ENCODE measurements around the gene GRID1.

Gene GRID1

GRCh38 chr10:85635650-85636049 lies 730.9 kb downstream of the GRID1 start:
- no CpG with 5 or more reads among the region's 5 CpGs for WGBS (ENCODE audit: extremely low coverage, insufficient coverage, low lambda C conversion rate)
- H4K5ac ChIP-seq (ENCODE audit: low read length), result no peak overlapping the region
- H2BK120ac ChIP-seq (ENCODE audit: low read depth, low read length), result no peak overlapping the region

GRCh38 chr10:85624511-85624910 lies 742.1 kb downstream of the GRID1 start:
- WGBS (ENCODE audit: extremely low coverage, insufficient coverage, low lambda C conversion rate), result no CpG with 5 or more reads among the region's 7 CpGs
- Histone ChIP-seq H3K27ac (ENCODE audit: low read depth, low read length) (no peak overlapping the region), H4K5ac (ENCODE audit: low read length) (no peak overlapping the region), H2AK5ac (ENCODE audit: low read length) (no peak overlapping the region), H3K4me1 (ENCODE audit: control insufficient read depth, low read depth, low read length) (no peaks in the 10 kb centered on the region), H3K56ac (ENCODE audit: low read length) (no peak overlapping the region), H3K79me1 (ENCODE audit: low read length) (no peaks in the 10 kb centered on the region), H3K4ac (ENCODE audit: low read depth, low read length) (no peak overlapping the region), H3K27me3 (ENCODE audit: insufficient read depth, low read length, poor library complexity) (no peaks in the 10 kb centered on the region), H3K18ac (ENCODE audit: low read length) (no peak overlapping the region), H3K36me3 (ENCODE audit: control insufficient read depth, insufficient read depth, low read length) (no peaks in the 10 kb centered on the region), H3K23ac (ENCODE audit: low read length) (no peak overlapping the region), H3K79me2 (ENCODE audit: control insufficient read depth, insufficient read depth, low read length) (no peaks in the 10 kb centered on the region), H2BK120ac (ENCODE audit: low read depth, low read length) (no peak overlapping the region), H2BK5ac (ENCODE audit: low read length) (no peak overlapping the region), H4K8ac (ENCODE audit: low read depth, low read length) (no peak overlapping the region), H3K4me2 (ENCODE audit: low read length) (no peak overlapping the region), H3K4me3 (ENCODE audit: low read length) (no peak overlapping the region), H3K9ac (ENCODE audit: low read length) (no peak overlapping the region), H2BK15ac (replicated peaks; ENCODE audit: low read depth) (no peak overlapping the region)
- no peak for DNase-seq

More at GRCh38 chr10:85635650-85636049, 730.9 kb downstream of the GRID1 start:
- Histone ChIP-seq H3K27ac (ENCODE audit: low read depth, low read length) (no peak overlapping the region), H3K9ac (ENCODE audit: low read length) (no peak overlapping the region), H4K8ac (ENCODE audit: low read depth, low read length) (no peak overlapping the region), H3K79me1 (ENCODE audit: low read length) (no peaks in the 10 kb centered on the region), H3K79me2 (ENCODE audit: control insufficient read depth, insufficient read depth, low read length) (no peaks in the 10 kb centered on the region), H3K56ac (ENCODE audit: low read length) (no peak overlapping the region), H3K4ac (ENCODE audit: low read depth, low read length) (no peak overlapping the region), H3K4me2 (ENCODE audit: low read length) (no peak overlapping the region), H3K27me3 (ENCODE audit: insufficient read depth, low read length, poor library complexity) (no peaks in the 10 kb centered on the region), H2BK5ac (ENCODE audit: low read length) (no peak overlapping the region), H3K23ac (ENCODE audit: low read length) (no peak overlapping the region), H3K4me3 (ENCODE audit: low read length) (no peak overlapping the region), H3K36me3 (ENCODE audit: control insufficient read depth, insufficient read depth, low read length) (no peaks in the 10 kb centered on the region), H2BK15ac (replicated peaks; ENCODE audit: low read depth) (no peak overlapping the region), H2AK5ac (ENCODE audit: low read length) (no peak overlapping the region), H3K18ac (ENCODE audit: low read length) (no peak overlapping the region), H3K4me1 (ENCODE audit: control insufficient read depth, low read depth, low read length) (no peaks in the 10 kb centered on the region)
- DNase-seq, result peak; percentile 6

GRCh38 chr10:85623758-85624157 lies 742.8 kb downstream of the GRID1 start:
- no peak for DNase-seq

DNA sequence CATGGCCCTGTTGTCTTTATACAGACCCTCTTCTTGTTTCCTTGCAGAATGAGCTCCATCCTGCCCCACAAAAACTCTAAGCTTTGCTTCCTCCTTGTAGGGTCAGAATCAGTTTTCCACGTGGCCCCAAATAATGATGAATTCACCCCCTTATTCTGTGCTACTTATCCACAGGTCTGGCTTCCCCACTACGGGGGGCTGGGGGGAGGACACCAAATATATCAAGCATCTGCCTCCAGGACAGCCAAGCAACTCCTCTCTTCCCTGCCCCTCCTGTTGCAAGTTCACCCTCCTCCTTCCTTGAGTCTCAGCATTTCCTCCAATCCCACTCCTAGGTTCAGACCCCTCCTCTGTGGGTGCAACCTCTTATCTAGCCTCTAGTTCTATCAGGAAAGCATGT lies 743.3 kb downstream of the GRID1 start:
- Histone ChIP-seq H3K56ac (ENCODE audit: low read length) (no peak overlapping the region), H2BK15ac (replicated peaks; ENCODE audit: low read depth) (no peak overlapping the region), H3K79me2 (ENCODE audit: control insufficient read depth, insufficient read depth, low read length) (no peaks in the 10 kb centered on the region), H4K8ac (ENCODE audit: low read depth, low read length) (no peak overlapping the region), H4K5ac (ENCODE audit: low read length) (no peak overlapping the region), H3K79me1 (ENCODE audit: low read length) (no peaks in the 10 kb centered on the region), H3K27me3 (ENCODE audit: insufficient read depth, low read length, poor library complexity) (no peaks in the 10 kb centered on the region), H3K4me2 (ENCODE audit: low read length) (no peak overlapping the region), H2BK120ac (ENCODE audit: low read depth, low read length) (no peak overlapping the region), H3K27ac (ENCODE audit: low read depth, low read length) (no peak overlapping the region), H3K18ac (ENCODE audit: low read length) (no peak overlapping the region), H3K36me3 (ENCODE audit: control insufficient read depth, insufficient read depth, low read length) (no peaks in the 10 kb centered on the region), H3K9ac (ENCODE audit: low read length) (no peak overlapping the region), H2BK5ac (ENCODE audit: low read length) (no peak overlapping the region), H3K4me1 (ENCODE audit: control insufficient read depth, low read depth, low read length) (no peaks in the 10 kb centered on the region), H3K4me3 (ENCODE audit: low read length) (no peak overlapping the region), H3K23ac (ENCODE audit: low read length) (no peak overlapping the region), H2AK5ac (ENCODE audit: low read length) (no peak overlapping the region), H3K4ac (ENCODE audit: low read depth, low read length) (no peak overlapping the region)
- WGBS (ENCODE audit: extremely low coverage, insufficient coverage, low lambda C conversion rate), result no CpG with 5 or more reads among the region's 2 CpGs
- DNase-seq, result no peak

More at GRCh38 chr10:85623758-85624157, 742.8 kb downstream of the GRID1 start:
- H3K18ac ChIP-seq (ENCODE audit: low read length), result no peak overlapping the region
- no peak overlapping the region for H4K5ac ChIP-seq (ENCODE audit: low read length)
- no peaks in the 10 kb centered on the region for H3K4me1 ChIP-seq (ENCODE audit: control insufficient read depth, low read depth, low read length)
- H2AK5ac ChIP-seq (ENCODE audit: low read length), result no peak overlapping the region
- no peaks in the 10 kb centered on the region for H3K79me2 ChIP-seq (ENCODE audit: control insufficient read depth, insufficient read depth, low read length)
- H3K9ac ChIP-seq (ENCODE audit: low read length), result no peak overlapping the region
- H2BK120ac ChIP-seq (ENCODE audit: low read depth, low read length), result no peak overlapping the region
- H2BK15ac ChIP-seq (replicated peaks; ENCODE audit: low read depth), result no peak overlapping the region
- H3K4me3 ChIP-seq (ENCODE audit: low read length), result no peak overlapping the region
- no peaks in the 10 kb centered on the region for H3K79me1 ChIP-seq (ENCODE audit: low read length)
- no peak overlapping the region for H2BK5ac ChIP-seq (ENCODE audit: low read length)
- no peaks in the 10 kb centered on the region for H3K27me3 ChIP-seq (ENCODE audit: insufficient read depth, low read length, poor library complexity)
- no peak overlapping the region for H3K23ac ChIP-seq (ENCODE audit: low read length)
- H4K8ac ChIP-seq (ENCODE audit: low read depth, low read length), result no peak overlapping the region
- H3K4ac ChIP-seq (ENCODE audit: low read depth, low read length), result no peak overlapping the region
- H3K56ac ChIP-seq (ENCODE audit: low read length), result no peak overlapping the region
- no peak overlapping the region for H3K27ac ChIP-seq (ENCODE audit: low read depth, low read length)
- no peaks in the 10 kb centered on the region for H3K36me3 ChIP-seq (ENCODE audit: control insufficient read depth, insufficient read depth, low read length)
- no peak overlapping the region for H3K4me2 ChIP-seq (ENCODE audit: low read length)

- Histone ChIP-seq H3K9ac (ENCODE audit: low read length) (no peak overlapping the region), H3K4me2 (ENCODE audit: low read length) (no peak overlapping the region), H3K27ac (ENCODE audit: low read depth, low read length) (no peak overlapping the region), H2BK120ac (ENCODE audit: low read depth, low read length) (no peak overlapping the region), H3K56ac (ENCODE audit: low read length) (no peak overlapping the region), H3K27me3 (ENCODE audit: insufficient read depth, low read length, poor library complexity) (no peaks in the 10 kb centered on the region), H2BK5ac (ENCODE audit: low read length) (no peak overlapping the region), H3K18ac (ENCODE audit: low read length) (no peak overlapping the region), H3K4me1 (ENCODE audit: control insufficient read depth, low read depth, low read length) (no peaks in the 10 kb centered on the region), H2AK5ac (ENCODE audit: low read length) (no peak overlapping the region), H4K5ac (ENCODE audit: low read length) (no peak overlapping the region), H3K4me3 (ENCODE audit: low read length) (no peak overlapping the region), H3K23ac (ENCODE audit: low read length) (no peak overlapping the region), H2BK15ac (replicated peaks; ENCODE audit: low read depth) (no peak overlapping the region), H3K36me3 (ENCODE audit: control insufficient read depth, insufficient read depth, low read length) (no peaks in the 10 kb centered on the region), H3K79me2 (ENCODE audit: control insufficient read depth, insufficient read depth, low read length) (no peaks in the 10 kb centered on the region), H4K8ac (ENCODE audit: low read depth, low read length) (no peak overlapping the region), H3K79me1 (ENCODE audit: low read length) (no peaks in the 10 kb centered on the region), H3K4ac (ENCODE audit: low read depth, low read length) (no peak overlapping the region)
- DNase-seq, result no peak
- no CpG with 5 or more reads among the region's 3 CpGs for whole genome bisulfite sequencing (ENCODE audit: extremely low coverage, insufficient coverage, low lambda C conversion rate)
Observed at GRCh38 chr10:85622425-85622824, 744.2 kb downstream of the GRID1 start.

DNA sequence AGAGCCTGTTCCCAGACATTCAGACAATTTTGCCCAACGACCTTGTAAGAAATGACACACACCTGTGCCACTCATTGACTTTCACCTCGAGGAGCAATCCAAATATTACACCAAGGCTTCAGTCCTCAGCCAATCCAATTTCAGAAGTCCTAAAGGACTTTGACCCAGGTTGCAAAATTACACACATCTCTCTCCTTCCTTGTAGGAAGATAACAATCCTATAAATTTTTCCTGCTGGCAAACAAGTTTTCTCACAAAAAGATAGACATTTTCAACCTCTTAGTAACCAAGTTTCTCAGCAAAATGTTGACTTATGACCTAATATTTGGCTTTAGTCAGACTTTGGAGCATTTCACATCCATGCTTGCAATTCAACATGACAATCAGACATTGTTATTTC lies 745.0 kb downstream of the GRID1 start:
- WGBS (ENCODE audit: extremely low coverage, insufficient coverage, low lambda C conversion rate), result no CpG with 5 or more reads among the region's 2 CpGs
- no peak overlapping the region for H3K4me2 ChIP-seq (ENCODE audit: low read length)
- no peak overlapping the region for H4K8ac ChIP-seq (ENCODE audit: low read depth, low read length)
- no peak overlapping the region for H3K18ac ChIP-seq (ENCODE audit: low read length)
- no peak overlapping the region for H2BK5ac ChIP-seq (ENCODE audit: low read length)
- H3K23ac ChIP-seq (ENCODE audit: low read length), result no peak overlapping the region
- H3K4me1 ChIP-seq (ENCODE audit: control insufficient read depth, low read depth, low read length), result no peaks in the 10 kb centered on the region
- no peaks in the 10 kb centered on the region for H3K36me3 ChIP-seq (ENCODE audit: control insufficient read depth, insufficient read depth, low read length)
- H4K5ac ChIP-seq (ENCODE audit: low read length), result no peak overlapping the region
- no peak for DNase-seq
- H2BK15ac ChIP-seq (replicated peaks; ENCODE audit: low read depth), result no peak overlapping the region
- no peak overlapping the region for H3K27ac ChIP-seq (ENCODE audit: low read depth, low read length)
- H2AK5ac ChIP-seq (ENCODE audit: low read length), result no peak overlapping the region
- H3K4ac ChIP-seq (ENCODE audit: low read depth, low read length), result no peak overlapping the region
- no peak overlapping the region for H3K56ac ChIP-seq (ENCODE audit: low read length)
- no peak overlapping the region for H3K4me3 ChIP-seq (ENCODE audit: low read length)
- no peak overlapping the region for H2BK120ac ChIP-seq (ENCODE audit: low read depth, low read length)
- H3K9ac ChIP-seq (ENCODE audit: low read length), result no peak overlapping the region
- H3K79me2 ChIP-seq (ENCODE audit: control insufficient read depth, insufficient read depth, low read length), result no peaks in the 10 kb centered on the region
- no peaks in the 10 kb centered on the region for H3K79me1 ChIP-seq (ENCODE audit: low read length)
- H3K27me3 ChIP-seq (ENCODE audit: insufficient read depth, low read length, poor library complexity), result no peaks in the 10 kb centered on the region
